ENCODE results near the gene PSKH1. TPM values are rescaled to one million over a fixed set of nuclear protein-coding genes. Genes with fewer than 3 reads are reported as not detected.

The PSKH1 gene
- total and polyA plus RNA-seq, 9 of the 15 experiments (the other 6 are each of a cell fraction or from before 2014, with no cell fraction given) = 0.96 to 20.9 (median 9.4) TPM

- peak; percentile 33 for TF ChIP-seq RBBP5 (IDR thresholded peaks at IDR 0.05; ENCODE audit: borderline replicate concordance, insufficient read depth, low read length, poor library complexity, severe bottlenecking)
- TF ChIP-seq, protein P1, sequence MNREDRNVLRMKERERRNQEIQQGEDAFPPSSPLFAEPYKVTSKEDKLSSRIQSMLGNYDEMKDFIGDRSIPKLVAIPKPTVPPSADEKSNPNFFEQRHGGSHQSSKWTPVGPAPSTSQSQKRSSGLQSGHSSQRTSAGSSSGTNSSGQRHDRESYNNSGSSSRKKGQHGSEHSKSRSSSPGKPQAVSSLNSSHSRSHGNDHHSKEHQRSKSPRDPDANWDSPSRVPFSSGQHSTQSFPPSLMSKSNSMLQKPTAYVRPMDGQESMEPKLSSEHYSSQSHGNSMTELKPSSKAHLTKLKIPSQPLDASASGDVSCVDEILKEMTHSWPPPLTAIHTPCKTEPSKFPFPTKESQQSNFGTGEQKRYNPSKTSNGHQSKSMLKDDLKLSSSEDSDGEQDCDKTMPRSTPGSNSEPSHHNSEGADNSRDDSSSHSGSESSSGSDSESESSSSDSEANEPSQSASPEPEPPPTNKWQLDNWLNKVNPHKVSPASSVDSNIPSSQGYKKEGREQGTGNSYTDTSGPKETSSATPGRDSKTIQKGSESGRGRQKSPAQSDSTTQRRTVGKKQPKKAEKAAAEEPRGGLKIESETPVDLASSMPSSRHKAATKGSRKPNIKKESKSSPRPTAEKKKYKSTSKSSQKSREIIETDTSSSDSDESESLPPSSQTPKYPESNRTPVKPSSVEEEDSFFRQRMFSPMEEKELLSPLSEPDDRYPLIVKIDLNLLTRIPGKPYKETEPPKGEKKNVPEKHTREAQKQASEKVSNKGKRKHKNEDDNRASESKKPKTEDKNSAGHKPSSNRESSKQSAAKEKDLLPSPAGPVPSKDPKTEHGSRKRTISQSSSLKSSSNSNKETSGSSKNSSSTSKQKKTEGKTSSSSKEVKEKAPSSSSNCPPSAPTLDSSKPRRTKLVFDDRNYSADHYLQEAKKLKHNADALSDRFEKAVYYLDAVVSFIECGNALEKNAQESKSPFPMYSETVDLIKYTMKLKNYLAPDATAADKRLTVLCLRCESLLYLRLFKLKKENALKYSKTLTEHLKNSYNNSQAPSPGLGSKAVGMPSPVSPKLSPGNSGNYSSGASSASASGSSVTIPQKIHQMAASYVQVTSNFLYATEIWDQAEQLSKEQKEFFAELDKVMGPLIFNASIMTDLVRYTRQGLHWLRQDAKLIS (CRISPR knock-in tag; IDR thresholded peaks at IDR 0.05) = no peak
- no peak for TF ChIP-seq ZBTB43 (CRISPR knock-in tag; IDR thresholded peaks at IDR 0.05)
- TF ChIP-seq, protein P2, sequence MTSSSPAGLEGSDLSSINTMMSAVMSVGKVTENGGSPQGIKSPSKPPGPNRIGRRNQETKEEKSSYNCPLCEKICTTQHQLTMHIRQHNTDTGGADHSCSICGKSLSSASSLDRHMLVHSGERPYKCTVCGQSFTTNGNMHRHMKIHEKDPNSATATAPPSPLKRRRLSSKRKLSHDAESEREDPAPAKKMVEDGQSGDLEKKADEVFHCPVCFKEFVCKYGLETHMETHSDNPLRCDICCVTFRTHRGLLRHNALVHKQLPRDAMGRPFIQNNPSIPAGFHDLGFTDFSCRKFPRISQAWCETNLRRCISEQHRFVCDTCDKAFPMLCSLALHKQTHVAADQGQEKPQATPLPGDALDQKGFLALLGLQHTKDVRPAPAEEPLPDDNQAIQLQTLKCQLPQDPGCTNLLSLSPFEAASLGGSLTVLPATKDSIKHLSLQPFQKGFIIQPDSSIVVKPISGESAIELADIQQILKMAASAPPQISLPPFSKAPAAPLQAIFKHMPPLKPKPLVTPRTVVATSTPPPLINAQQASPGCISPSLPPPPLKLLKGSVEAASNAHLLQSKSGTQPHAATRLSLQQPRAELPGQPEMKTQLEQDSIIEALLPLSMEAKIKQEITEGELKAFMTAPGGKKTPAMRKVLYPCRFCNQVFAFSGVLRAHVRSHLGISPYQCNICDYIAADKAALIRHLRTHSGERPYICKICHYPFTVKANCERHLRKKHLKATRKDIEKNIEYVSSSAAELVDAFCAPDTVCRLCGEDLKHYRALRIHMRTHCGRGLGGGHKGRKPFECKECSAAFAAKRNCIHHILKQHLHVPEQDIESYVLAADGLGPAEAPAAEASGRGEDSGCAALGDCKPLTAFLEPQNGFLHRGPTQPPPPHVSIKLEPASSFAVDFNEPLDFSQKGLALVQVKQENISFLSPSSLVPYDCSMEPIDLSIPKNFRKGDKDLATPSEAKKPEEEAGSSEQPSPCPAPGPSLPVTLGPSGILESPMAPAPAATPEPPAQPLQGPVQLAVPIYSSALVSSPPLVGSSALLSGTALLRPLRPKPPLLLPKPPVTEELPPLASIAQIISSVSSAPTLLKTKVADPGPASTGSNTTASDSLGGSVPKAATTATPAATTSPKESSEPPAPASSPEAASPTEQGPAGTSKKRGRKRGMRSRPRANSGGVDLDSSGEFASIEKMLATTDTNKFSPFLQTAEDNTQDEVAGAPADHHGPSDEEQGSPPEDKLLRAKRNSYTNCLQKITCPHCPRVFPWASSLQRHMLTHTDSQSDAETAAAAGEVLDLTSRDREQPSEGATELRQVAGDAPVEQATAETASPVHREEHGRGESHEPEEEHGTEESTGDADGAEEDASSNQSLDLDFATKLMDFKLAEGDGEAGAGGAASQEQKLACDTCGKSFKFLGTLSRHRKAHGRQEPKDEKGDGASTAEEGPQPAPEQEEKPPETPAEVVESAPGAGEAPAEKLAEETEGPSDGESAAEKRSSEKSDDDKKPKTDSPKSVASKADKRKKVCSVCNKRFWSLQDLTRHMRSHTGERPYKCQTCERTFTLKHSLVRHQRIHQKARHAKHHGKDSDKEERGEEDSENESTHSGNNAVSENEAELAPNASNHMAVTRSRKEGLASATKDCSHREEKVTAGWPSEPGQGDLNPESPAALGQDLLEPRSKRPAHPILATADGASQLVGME (CRISPR knock-in tag; IDR thresholded peaks at IDR 0.05) = 0 out of 2 replicates have a peak, but pooled peaks have one; percentile 10
Observed at GRCh38 chr16:67967183-67967957, 74.3 kb downstream of the PSKH1 start (continued).
